ENCODE measurements around the gene DDX5.
"Not testable (repeated sequence)": the region's sequence is repeated elsewhere in the genome, so short reads cannot be mapped to it uniquely, and the experiment has no call there.

The DDX5 gene

DNA sequence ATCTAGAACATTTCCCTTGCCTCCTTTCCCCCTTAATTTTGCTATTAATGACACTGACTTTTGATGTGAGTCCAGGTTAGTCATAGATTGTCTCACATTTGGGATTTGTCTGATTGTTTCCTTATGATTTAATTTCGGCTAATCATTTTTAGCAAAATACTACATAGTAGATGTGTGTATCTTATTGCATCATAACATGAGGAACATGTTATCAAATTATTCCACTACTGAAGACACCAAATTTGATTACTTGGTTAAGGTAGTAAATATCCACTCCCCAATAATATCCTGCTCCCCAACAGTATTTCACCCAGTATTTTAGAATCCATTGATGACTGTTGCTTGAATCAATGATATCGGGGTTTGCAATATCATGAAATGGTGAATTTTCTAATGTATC is 12.0 kb downstream of the DDX5 start:
- FAIRE-seq (no peak), DNase-seq (ENCODE audit: low spot score) (no peak)

DNA sequence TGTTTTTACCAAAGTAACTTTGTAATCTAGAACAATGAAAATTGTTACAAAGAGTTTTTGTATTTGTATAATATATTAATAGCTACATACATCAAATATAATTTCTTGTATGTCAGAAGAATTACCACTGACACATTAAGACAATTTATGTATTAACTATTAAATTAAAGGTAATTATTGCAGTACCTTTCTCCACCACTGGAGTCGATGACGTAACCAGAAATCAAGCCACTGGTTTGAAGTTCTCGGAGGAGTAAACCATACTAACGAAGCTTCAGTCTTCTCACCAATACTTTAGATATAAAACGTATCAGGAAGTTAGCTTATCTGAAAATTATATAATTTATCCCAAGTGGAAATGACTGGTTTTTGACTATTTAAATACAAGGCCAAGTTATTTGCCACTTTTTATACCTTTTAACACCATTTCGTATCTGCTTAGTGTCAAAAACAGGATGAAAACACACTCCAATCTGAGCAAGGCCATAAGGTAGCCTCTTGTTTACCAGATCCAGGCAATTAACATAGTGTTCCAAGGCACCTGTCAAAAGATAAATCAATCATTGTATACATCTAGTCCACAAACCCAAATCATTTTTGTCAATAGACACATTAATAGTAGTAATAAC is 13.5 kb downstream of the DDX5 start:
- FAIRE-seq = no peak
- DNase-seq (ENCODE audit: low spot score) = no peak

DNA sequence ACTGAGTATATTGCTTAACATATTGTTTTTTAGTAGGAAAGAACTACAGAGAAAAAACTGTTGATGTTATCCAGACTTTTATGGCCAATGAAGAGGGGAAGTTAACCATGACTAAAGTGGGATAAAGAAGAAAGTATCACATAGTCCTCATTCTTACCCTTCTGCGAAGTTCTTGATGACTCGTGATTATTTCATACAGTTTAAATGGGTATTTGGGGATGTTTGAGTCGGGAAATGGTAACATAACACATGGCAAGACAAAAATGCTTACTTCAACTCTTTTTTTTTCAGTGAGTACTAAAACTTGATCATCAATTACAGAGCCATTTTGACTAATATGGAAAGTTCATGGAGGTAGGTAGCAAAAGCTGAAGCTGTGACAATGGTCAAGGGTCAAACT is 14.1 kb downstream of the DDX5 start:
- DNase-seq (ENCODE audit: low spot score) = peak; percentile 46
- FAIRE-seq = peak; percentile 56

DNA sequence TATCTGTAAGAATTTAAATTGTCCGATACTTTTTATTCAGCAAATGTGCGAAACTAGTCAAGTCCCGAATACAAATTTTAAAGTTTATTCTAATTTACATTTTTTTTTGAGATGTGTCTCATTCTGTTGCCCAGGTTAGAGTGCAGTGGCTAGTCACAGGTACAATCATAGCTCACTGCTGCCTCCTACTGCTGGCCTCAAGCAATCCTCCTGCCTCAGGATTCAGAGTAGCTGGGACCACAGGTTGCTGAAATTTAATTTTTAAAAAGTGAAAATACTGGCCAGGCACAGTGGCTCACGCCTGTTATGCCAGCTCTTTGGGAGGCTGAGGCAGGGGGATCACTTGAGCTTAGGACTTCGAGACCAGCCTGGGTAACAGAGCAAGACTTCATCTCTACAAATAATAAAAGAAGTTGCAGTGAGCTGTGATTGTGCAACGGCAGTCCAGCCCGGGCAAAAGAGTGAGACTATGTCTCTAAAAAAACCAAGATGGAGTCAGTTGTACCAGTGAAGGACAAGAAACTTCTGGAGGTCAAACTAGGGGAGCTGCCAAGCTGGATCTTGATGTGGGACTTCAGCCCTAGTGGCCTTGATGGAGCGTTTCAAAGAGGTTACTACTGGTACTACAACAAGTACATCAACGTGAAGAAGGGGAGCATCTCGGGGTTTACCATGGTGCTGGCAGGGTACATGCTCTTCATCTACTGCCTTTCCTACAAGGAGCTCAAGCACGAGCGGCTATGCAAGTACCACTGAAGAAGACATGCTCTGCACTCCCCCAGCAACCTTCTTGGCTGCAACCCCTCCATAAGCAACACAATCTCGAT is 14.8 kb downstream of the DDX5 start:
- DNase-seq (ENCODE audit: low spot score) (no peak), FAIRE-seq (no peak)

DNA sequence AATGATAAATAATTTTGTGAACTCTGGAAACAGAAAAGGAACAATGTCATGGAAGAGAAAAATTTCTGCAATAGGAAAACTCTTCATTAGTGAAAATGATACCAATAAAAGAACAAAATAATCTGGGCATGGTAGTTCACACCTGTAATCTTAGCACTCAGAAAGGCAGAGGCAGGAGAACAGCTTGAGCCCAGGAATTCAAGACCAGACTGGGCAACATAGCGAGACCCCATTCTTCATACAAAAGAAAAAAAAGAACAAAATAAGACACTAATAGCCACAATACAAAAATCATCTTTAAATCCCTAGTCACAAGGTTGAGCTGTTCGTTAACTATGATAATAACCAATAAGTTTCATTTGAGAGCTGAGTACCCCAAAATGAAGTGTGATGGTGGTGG is 17.8 kb downstream of the DDX5 start:
- FAIRE-seq = no peak
- DNase-seq (ENCODE audit: low spot score) = no peak

DNA sequence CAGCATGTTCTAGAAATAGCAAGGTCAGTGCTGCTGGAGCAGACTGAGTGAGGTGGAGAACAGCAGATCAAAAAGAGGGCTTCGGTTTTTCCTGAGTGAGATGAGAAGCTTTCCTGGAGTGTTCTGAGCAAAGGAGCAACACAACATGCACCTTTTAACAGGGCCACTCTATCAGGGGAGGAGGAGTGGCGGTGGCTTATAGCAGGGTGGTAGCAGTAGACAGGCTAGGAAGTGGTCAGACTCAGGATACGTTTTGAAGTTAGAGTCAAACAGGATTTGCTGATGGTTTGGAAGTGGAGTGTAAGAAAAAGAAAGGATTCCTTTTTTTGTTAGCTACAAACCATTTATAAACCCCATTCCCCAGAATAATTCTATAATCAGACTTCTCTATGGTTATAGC is 21.7 kb downstream of the DDX5 start:
- FAIRE-seq (no peak), DNase-seq (ENCODE audit: low spot score) (no peak)

DNA sequence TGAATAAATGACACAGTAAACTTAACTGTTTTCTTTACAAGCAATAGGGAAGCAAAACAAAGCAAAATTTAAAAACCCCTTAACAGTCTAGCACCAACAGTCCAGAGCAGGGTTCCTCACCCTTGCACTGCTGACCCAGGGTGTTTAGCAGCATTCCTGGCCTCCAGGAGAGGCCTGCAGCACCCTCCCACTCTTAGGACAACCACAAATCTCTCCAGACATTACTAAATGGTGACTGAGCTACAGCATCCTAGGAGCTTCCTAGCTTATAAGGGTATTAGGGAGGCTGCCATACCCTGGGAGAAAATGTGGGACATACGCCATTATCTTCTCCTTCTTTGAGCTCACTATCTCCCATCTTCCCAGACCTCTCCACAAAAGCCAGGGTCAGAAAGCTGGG is 25.1 kb downstream of the DDX5 start:
- no peak for DNase-seq (ENCODE audit: low spot score)
- FAIRE-seq = no peak

DNA sequence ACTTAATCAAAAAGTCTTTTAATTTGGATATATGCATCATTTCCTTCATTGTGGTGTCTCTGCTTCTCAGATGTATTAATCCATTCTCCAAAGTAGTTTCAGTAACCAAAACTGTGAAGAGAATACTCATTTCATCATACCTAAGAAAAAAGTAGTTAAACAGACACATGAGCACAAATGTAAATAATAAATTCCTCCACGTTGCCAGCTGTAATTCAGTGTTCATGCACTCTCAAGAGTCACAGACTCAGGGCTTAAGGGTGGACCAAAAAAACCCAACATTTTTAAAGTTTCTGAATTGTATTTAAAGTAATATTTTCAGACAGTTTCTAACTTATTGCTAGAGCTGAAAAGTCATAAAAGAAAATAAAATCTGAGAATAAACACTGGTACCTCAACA is 28.2 kb downstream of the DDX5 start:
- FAIRE-seq (no peak), DNase-seq (ENCODE audit: low spot score) (no peak)

DNA sequence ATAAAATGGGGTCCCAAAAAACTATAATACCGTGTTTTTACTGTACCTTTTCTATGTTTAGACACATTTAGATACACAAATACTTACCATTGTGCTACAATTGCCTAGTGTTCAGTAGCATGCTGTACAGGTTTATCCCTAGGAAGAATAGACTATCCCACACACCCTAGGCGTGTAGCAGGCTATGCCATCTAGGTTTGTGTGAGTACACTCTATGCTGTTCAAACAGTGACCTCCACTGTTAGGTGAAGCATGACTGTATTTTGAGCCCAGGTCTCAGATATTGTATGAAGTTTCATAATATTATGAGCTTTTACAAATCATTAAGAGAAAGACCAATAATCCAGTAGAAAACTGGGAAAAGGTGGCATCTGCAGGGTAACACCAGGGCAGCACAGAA is 33.5 kb downstream of the DDX5 start:
- no peak for FAIRE-seq

DNA sequence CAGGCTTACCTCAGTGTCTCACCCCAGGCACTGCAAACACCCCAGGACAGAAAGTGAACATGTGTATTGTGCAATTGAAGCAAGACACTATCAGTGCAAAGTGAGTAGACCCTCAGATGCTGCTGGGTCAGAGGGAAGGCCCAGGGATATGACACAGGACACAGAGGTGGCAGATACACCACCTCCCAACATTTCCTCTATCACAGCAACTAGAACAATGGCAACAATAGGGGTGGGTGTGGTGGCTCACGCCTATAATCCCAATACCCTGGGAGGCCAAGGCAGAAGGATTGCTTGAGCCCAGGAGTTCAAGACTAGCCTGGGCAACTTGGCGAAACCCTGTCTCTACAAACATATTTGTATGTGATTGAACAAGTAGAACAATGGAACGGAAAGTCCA is 34.6 kb downstream of the DDX5 start:
- no peak for DNase-seq (ENCODE audit: low spot score)
- FAIRE-seq = no peak

More for the DNA sequence above, 33.5 kb downstream of the DDX5 start:
- DNase-seq (ENCODE audit: low spot score) = no peak

DNA sequence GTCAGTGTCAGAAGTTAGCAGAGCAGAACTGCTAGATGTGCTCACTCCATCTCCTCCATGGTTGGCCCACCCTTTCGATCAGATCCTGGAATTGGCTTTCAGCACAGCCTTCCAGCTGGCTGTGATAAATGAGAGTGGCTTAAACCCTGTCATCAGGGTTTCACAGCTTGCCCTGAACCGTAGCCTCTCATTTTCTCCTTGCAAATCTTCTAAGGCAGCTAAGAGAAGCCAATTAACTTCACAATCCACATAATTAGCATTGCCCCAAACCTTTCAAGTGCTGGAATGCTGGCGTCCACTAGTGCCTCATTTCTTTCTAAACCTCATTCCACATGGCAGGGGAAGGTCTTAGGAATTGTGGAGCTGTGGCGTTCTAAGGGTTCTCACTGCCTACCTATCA is 35.5 kb downstream of the DDX5 start:
- FAIRE-seq = no peak
- DNase-seq (ENCODE audit: low spot score) = no peak

DNA sequence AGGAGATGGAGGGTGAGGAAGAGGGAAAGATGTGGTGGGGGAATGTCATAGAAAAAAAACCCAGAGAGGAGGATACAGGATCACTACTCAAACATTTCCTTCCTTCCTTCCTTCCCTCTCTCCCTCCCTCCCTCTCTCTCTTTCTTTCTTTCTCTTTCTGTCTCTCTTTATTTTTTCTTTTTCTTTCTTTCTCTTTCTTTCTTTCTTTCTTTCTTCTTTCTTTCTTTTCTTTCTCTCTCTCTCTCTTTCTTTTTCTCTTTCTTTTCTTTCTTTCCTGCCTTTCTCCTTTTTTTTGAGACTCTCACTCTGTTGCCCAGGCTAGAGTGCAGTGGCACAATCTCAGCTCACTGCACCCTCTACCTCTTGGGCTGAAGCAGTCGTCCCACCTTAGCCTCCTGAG is 39.3 kb downstream of the DDX5 start:
- DNase-seq (ENCODE audit: low spot score); FAIRE-seq: not testable (repeated sequence)

DNA sequence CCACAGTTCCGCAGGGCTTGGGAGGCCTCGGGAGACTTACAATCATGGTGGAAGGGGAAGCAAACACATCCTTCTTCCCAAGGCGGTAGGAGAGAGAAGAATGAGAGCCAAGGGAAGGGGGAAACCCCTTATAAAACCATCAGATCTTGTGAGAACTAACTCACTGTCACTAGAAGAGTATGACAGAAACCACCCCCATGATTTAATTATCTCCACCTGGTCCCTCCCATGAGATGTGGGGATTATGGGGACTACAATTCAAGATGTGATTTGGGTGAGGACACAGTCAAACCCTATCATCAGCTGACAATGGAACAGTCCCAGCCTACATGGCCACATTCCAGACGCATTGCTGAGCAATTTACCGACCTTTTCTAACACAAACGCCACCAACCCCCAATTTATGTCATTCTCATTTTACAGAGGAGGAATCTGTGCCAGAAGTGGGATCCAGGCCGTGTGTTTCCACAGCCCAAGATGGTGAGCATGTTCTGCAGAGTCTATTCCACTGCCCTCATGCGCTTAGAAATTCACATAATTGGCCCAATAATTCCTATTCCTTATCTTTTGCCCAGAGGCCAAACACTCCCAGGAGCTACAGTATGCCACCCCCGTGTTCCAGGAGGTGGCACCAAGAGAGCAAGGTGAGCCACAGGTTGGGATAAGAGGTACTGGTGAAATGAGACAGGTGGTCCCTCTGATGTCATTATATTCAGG is 39.9 kb downstream of the DDX5 start:
- FAIRE-seq (no peak), DNase-seq (ENCODE audit: low spot score) (no peak)

DNA sequence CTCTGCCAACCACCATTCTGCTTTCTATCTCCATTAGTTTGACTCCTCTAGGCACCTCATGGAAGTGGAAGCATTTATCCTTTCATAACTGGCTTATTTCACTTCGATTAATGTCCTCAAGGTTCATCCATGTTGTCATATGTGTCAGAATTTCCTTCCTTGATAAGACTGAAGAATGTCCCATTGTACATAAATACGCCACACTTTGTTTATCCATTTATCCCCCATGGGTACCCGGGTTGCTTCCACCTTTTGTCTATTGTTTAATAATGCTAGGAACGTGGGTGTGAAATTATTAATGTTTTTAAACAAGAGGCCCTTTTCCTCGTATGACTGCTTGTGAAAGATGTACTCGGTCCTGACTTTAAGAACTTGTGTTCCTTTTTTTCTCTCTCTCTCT is 44.3 kb downstream of the DDX5 start:
- no peak for FAIRE-seq
- DNase-seq (ENCODE audit: low spot score) = no peak

DNA sequence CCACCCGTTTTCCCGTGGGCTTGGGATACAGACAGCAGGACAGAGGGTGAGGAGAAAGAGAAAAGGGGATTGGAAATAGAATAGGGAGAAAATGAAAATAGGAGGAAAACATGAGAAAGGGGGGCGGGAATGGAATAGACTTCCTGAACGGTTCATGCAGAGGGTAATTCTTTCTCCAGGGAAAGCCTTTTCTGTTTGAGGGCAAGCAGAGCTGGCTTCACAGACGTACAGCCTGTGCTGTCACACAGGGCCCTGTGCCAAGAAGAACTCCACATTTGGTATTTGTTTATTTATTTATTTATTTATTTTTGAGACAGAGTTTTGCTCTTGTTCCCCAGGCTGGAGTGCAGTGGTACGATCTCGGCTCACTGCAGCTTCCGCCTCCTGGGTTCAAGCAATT is 45.1 kb downstream of the DDX5 start:
- FAIRE-seq = no peak
- no peak for DNase-seq (ENCODE audit: low spot score)

DNA sequence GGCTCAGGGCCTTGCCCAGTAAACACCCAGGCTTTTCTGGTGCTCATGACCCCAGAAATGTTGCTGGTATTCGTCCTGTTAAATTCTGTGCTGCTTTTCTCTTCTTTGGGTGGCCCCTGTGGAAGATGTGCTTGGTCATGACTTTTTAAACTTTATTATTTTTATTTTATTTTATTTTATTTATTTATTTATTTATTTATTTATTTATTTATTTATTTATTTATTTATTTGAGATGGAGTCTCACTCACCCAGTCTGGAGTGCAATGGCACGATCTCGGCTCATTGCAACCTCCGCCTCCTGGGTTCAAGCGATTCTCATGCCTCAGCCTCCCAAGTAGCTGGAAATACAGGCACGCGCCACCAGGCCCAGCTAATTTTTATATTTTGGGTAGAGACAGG is 46.3 kb downstream of the DDX5 start:
- not testable (repeated sequence) for FAIRE-seq; DNase-seq (ENCODE audit: low spot score)

DNA sequence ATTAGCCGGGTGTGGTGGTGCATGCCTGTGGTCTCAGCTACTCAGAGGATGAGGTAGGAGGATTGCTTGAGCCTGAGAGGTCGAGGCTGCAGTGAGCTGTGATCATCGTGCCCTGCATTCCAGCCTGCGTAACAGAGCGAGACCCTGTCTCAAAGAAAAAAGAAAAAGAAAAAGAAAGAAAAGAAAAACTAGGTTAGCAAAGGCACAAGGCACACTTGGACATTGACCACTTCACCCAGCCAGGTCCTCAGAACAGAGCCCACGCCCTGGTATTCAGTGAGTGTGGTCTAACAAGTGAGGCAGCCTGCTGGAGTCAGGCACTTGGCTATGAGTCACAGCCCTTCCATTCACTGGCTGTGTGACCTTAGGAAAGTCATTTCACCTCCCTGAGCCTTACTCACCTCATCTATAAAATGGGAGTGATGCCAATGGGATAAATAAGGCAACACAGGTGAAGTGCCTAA is 46.8 kb downstream of the DDX5 start:
- no peak for FAIRE-seq
- peak; percentile 55 for DNase-seq (ENCODE audit: low spot score)

DNA sequence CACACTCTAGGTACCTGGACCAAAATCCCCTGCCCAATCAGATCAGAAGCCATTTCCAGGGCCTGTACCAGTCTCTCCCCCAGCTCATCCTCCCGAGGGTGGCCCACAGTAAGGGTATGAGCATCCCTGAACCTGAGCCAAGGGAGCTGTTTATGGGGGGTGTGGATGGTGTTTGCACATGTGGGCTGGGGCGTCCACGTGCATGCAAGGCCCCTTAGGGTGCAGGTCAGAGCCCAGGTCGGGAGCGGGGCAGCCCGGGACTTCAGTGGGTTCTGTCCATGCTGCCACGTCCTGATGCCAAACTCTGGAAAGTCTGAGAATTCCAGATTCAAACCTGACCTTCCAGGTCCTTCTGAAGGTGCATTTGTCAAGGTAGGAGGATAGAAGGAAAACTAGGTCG is 47.3 kb downstream of the DDX5 start:
- FAIRE-seq = no peak
- no peak for DNase-seq (ENCODE audit: low spot score)

DNA sequence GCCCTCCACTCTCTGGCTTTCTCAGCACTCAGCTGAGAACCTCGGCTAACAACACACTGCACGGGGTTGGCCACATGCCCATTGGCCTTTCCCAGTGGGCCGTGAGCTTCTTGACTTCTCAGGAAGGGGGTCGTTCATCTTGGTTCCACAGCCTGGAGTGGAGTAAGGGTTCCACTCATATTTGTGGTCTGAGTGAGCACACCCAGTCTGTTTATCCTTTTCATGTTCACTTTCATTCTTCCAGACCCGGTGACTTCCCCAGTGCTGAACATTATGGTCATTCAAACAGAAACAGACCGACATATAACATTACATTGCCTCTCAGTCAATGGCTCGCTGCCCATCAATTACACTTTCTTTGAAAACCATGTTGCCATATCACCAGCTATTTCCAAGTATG is 48.9 kb downstream of the DDX5 start:
- FAIRE-seq (no peak), DNase-seq (ENCODE audit: low spot score) (peak; percentile 41)

DNA sequence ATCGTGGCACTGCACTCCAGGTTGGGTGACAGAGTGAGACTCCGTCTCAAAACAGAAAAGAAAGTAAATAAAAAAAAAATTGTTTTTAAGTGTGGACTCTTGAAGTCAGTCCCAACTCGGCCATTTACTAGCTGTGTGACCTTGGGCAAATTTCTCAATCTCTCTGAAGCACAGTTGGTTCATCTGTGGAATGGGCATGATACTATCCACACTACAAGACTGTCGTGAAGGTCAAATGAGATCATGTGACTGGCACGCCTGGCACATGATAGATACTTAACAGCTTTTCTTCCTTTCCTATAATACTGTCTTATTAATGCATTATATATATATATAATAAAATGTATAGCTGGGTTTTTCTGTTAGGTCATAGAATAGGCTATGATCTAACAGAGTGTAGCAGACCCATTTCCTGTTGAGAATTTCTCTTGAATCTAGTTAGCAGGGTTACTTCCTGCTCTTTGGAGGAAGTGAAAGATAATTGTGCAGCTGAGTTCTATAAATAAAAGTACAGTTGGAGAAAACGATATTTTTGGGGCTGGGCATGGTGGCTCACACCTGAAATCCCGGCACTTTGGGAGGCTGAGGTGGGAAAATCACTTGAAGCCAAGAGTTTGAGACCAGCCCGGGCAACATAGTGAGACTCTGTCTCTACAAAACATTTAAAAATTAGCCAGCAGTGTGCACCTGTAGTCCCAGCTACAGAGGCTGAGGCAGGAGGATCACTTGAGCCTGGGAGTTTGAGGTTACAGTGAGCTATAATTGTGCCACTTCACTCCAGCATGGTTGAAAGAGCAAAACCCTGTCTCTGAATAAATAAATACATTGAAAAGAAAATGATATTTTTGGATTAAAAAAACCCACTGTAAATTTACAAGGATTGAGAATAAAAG is 49.9 kb downstream of the DDX5 start:
- FAIRE-seq (no peak), DNase-seq (ENCODE audit: low spot score) (no peak)

DNA sequence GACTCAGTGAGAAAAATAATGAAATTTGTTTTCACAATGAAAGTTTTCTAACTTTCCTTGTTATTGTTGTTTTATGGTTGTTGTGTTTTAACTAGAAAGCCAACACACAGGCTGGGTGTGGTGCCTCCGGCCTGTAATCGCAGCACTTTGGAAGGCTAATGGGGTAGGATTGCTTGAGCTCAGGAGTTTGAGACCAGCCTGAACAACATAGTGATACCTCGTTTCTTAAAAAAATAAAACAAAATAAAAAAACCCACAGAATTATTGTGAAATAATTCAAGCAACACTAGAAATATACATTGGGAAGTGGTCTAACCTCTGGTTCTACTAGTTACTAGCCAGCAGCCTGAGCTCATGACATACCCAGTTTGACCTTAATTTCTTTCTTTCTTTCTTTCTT is 56.5 kb downstream of the DDX5 start:
- FAIRE-seq (no peak), DNase-seq (ENCODE audit: low spot score) (no peak)

All from RCC 7860 (cell line).